Measurements from ENCODE around the gene PDIA4.

PDIA4 gene

DNA sequence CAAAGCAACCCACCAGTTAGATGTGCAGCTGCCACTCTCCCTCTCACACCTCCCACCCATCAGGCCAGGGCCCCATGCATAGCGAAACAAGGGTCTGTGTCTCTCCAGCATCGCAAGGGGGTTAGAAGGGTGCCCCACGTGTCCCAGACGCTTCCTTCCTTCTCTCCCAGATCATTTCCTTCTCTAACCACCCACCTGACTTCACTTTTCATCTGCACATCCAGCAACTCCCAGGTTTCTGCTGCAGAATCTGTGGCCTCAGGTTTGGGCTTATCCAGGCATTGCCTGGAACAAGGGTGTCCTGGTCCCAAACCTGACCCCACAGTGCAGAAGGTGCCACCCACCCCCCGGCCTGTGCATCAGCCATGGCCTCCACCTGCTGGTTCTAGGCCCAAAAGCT, 14.4 kb downstream of the PDIA4 start:
- TF ChIP-seq GATA3 (IDR thresholded peaks at IDR 0.05; ENCODE audit: low read depth, low read length): no peak

GRCh38 chr7:149011491-149011890, 16.8 kb downstream of the PDIA4 start:
- TF ChIP-seq GATA2 (IDR thresholded peaks at IDR 0.05; ENCODE audit: low read depth, low read length) (no peak), GATA3 (IDR thresholded peaks at IDR 0.05; ENCODE audit: low read depth, low read length) (no peak)

DNA sequence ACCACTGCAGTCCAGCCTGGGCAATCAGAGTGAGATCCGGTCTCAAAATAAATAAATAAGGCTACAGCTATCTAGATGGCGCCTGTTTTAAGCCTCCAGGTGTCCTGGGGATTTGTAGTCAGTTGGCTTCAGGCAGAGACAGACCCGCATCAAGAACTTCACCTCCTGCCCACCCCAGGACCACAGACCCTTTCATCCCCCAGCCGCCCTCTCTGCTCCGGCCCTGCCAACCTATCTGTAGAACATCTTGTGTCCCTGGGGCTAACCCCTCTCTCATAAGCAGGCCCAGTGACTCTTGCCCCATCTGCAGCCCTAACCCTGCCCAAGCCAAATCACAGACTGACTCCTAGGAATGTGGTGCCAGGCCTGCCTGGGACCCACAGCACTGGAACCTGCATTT, 17.9 kb downstream of the PDIA4 start:
- no peak for TF ChIP-seq GATA2 (IDR thresholded peaks at IDR 0.05; ENCODE audit: low read depth, low read length)
- no peak for TF ChIP-seq GATA3 (IDR thresholded peaks at IDR 0.05; ENCODE audit: low read depth, low read length)

DNA sequence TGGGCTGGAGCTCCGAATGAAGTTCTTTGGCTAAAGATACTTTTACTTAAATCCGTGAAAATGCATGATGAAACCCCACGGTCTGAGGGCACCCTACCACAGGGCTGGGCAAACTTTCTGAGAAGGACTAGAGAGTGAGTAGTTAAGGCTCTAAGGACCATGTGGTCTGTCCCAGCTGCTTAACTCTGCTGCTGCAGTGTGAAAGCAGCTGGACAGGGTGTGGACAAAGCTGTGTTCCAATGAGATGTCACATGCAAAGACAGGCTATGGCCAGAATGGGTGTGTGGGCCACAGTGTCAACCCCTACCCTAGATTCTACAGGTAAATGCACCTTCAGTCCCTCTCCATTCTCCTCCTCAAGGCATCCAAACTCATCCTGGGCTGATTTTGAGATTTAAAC, 18.8 kb downstream of the PDIA4 start:
- no peak for TF ChIP-seq GATA3 (IDR thresholded peaks at IDR 0.05; ENCODE audit: low read depth, low read length)
- no peak for TF ChIP-seq GATA2 (IDR thresholded peaks at IDR 0.05; ENCODE audit: low read depth, low read length)

DNA sequence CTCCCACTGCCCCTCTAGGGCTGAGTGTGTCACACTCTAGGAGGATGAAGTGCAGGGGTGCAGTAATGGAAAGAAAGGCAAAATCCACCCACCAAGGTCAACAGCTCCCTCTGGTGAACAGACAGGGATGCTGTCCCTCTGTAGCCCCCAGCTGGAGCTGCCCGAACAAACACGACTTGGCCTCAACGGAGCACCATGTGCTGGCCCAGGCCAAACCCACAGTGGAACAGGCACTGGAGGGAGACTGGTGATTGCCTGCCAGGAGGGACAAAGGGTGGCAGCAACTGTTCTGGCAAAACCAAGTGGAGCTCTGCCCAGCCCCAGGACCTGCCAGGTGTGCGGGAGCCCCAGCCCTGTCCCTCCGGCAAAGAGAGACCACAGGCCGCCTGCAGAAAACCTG, 20.7 kb downstream of the PDIA4 start:
- TF ChIP-seq GATA2 (IDR thresholded peaks at IDR 0.05; ENCODE audit: low read depth, low read length) (no peak), GATA3 (IDR thresholded peaks at IDR 0.05; ENCODE audit: low read depth, low read length) (no peak)

GRCh38 chr7:149007146-149007545, 21.2 kb downstream of the PDIA4 start:
- TF ChIP-seq GATA3 (IDR thresholded peaks at IDR 0.05; ENCODE audit: low read depth, low read length): no peak
- TF ChIP-seq GATA2 (IDR thresholded peaks at IDR 0.05; ENCODE audit: low read depth, low read length): no peak

- TF ChIP-seq GATA3 (IDR thresholded peaks at IDR 0.05; ENCODE audit: low read depth, low read length) (no peak), GATA2 (IDR thresholded peaks at IDR 0.05; ENCODE audit: low read depth, low read length) (no peak)
These were observed 22.0 kb downstream of the PDIA4 start for GRCh38 chr7:149006345-149006725.

GRCh38 chr7:149005427-149006344, 22.6 kb downstream of the PDIA4 start:
- TF ChIP-seq GATA2 (IDR thresholded peaks at IDR 0.05; ENCODE audit: low read depth, low read length) (no peak), GATA3 (IDR thresholded peaks at IDR 0.05; ENCODE audit: low read depth, low read length) (no peak)

DNA sequence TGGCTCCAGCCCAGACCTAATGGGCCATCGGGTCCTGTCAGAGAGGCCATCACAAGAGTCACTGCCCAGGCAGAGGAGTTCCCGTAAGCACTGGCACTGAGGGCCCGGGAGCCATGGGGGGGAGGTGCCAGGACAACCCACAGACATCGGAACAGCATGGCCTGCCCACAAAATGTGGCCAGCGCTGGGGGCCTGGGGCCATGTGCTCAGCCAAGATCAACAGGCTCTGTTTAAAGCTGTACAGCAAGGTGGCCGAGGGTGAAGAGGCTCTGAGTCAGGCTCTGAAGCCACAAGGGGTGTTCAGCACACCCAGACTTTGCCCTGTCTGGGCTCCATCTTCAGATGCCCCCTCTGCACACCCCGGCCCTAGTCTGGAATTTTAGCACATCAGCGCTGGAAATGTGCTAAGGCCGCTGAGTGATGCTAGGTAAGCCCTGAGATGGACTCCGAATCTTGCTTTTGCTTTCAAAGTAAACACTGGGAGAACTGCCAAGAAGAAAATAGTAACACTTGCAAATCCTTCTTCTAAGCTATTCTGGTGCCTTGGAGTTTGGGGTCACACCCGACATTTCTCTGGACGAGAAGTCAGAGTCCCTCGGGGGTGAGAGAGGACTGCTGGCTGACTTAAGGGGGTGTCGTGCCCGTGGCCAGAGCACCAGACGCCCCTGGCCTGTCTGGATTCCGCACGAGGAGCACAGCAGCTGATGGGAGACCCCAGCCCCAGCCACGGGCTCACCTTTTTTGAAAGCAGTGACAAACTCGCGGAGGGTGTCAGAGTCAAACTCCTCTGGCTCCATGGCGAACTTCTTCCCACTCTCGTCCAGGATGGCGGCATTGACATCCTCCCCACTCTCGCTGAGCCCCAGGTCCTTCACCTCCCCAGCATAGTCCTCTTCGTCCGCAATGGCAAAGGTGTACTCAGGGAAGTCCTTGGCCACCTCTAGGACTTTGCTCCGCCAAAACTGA, 23.6 kb downstream of the PDIA4 start:
- no peak for TF ChIP-seq GATA3 (IDR thresholded peaks at IDR 0.05; ENCODE audit: low read depth, low read length)
- TF ChIP-seq GATA2 (IDR thresholded peaks at IDR 0.05; ENCODE audit: low read depth, low read length): no peak

- TF ChIP-seq GATA2 (IDR thresholded peaks at IDR 0.05; ENCODE audit: low read depth, low read length): no peak
- no peak for TF ChIP-seq GATA3 (IDR thresholded peaks at IDR 0.05; ENCODE audit: low read depth, low read length)
These were observed 24.6 kb downstream of the PDIA4 start for GRCh38 chr7:149003560-149004305.

- no peak for TF ChIP-seq GATA2 (IDR thresholded peaks at IDR 0.05; ENCODE audit: low read depth, low read length)
- no peak for TF ChIP-seq GATA3 (IDR thresholded peaks at IDR 0.05; ENCODE audit: low read depth, low read length)
These were observed 25.3 kb downstream of the PDIA4 start for GRCh38 chr7:149003018-149003417.

DNA sequence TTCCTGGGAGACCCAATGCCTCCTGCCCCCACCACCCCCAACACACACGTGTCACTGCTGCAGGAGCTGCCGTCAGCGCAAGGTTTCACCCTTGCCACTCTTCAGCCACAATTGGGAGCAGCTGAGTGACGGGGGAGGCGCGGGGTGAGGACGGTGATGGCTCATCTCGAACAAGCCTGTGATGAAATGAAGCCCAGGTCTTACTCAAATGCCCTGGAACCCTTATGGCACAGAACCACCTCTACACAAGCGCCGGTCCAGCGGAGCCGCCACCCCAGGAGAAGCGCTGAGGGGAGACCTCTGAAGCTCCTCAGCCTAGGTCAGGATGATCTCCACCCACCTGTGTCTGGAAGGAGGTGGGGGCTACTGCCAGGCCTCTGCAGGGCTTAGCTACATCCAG, 25.7 kb downstream of the PDIA4 start:
- TF ChIP-seq GATA3 (IDR thresholded peaks at IDR 0.05; ENCODE audit: low read depth, low read length) (no peak), GATA2 (IDR thresholded peaks at IDR 0.05; ENCODE audit: low read depth, low read length) (no peak)

GRCh38 chr7:149001427-149002068, 26.8 kb downstream of the PDIA4 start:
- TF ChIP-seq GATA2 (IDR thresholded peaks at IDR 0.05; ENCODE audit: low read depth, low read length) (no peak), GATA3 (IDR thresholded peaks at IDR 0.05; ENCODE audit: low read depth, low read length) (no peak)

Measured in SH-SY5Y (cell line).